H1 (cell line): ENCODE results near the gene CDK3. TPM values are rescaled to one million over a fixed set of nuclear protein-coding genes. Genes with fewer than 3 reads are reported as not detected.

Source experiments
- CTCF ChIA-PET: fragments of 300-600 bp; sonication (Branson Sonifier 250); formaldehyde crosslinking; loops from one replicate; lab custom pipeline; 2021; ENCODE audit not compliant: partially characterized antibody; lab: Charles Lee
- POLR2A ChIA-PET: fragments of 300-600 bp; sonication (Branson Sonifier 250); formaldehyde crosslinking; loops from one replicate; lab custom pipeline; 2021; ENCODE audit warnings: inconsistent platforms; ENCODE audit not compliant: partially characterized antibody; lab: Charles Lee
- DNase-seq, 2 experiments: peaks; one replicate each; pipeline versions ENCODE4 v3.0.0 to v3.0.0-alpha.2; 2010 to 2022; ENCODE audit warnings: low spot score in 2 of 2, low read depth in 1 of 2, mixed read lengths in 1 of 2
- FAIRE-seq: peaks from 2 replicates; lab custom pipeline; 2011; peaks lifted over from hg19 to GRCh38; lab: Jason Lieb, UNC
- H2AFZ ChIP-seq: 2 replicates; pipeline ENCODE4 v1.8.1; 2012; ENCODE audit warnings: low read length, inconsistent platforms
- H2AK5ac ChIP-seq: 2 replicates; pipeline ENCODE4 v1.6.1; 2013; ENCODE audit warnings: low read depth, low read length
- H2BK120ac ChIP-seq: replicated peaks from 2 replicates; pipeline ENCODE3; 2013; ENCODE audit warnings: low read depth, low read length, inconsistent platforms
- H2BK12ac ChIP-seq: 2 replicates; pipeline ENCODE4 v1.6.1; 2013; ENCODE audit warnings: low read depth, low read length
- H2BK15ac ChIP-seq: 2 replicates; pipeline ENCODE4 v1.6.1; 2013; ENCODE audit warnings: low read length
- H2BK20ac ChIP-seq: 2 replicates; pipeline ENCODE4 v1.6.1; 2013; ENCODE audit warnings: low read length
- H2BK5ac ChIP-seq: 2 replicates; pipeline ENCODE4 v1.6.1; 2013; ENCODE audit warnings: low read depth, low read length
- H3K14ac ChIP-seq: 2 replicates; pipeline ENCODE4 v1.6.1; 2013; ENCODE audit warnings: inconsistent platforms; ENCODE audit not compliant: insufficient read length
- H3K18ac ChIP-seq: 2 replicates; pipeline ENCODE4 v1.6.1; 2013; ENCODE audit warnings: low read length; ENCODE audit errors: extremely low read depth
- H3K23ac ChIP-seq: 2 replicates; pipeline ENCODE4 v1.6.1; 2013; ENCODE audit warnings: inconsistent platforms; ENCODE audit not compliant: insufficient read length
- H3K23me2 ChIP-seq: 2 replicates; pipeline ENCODE4 v1.6.1; 2013; ENCODE audit warnings: low read depth, low read length
- H3K27ac ChIP-seq: 2 replicates; pipeline ENCODE4 v1.6.1; 2011; ENCODE audit warnings: low read depth, low read length, inconsistent platforms
- H3K27me3 ChIP-seq, 4 experiments: replicated peaks in 1 of 4; 1 replicate in 1 of 4; 2 replicates in 3 of 4; pipeline versions ENCODE4 v1.6.1 to v1.8.1; 2011 to 2013; ENCODE audit warnings: low read length in 3 of 4, mild to moderate bottlenecking in 3 of 4, inconsistent platforms in 2 of 4, mixed read lengths in 2 of 4, moderate library complexity in 1 of 4; ENCODE audit not compliant: control insufficient read depth in 3 of 4, insufficient read depth in 3 of 4; ENCODE audit errors: extremely low read depth in 1 of 4
- H3K36me3 ChIP-seq, 4 experiments: 2 replicates each; pipeline versions ENCODE4 v1.6.1 to v1.8.1; 2011 to 2013; ENCODE audit warnings: mild to moderate bottlenecking in 4 of 4, low read length in 3 of 4, moderate library complexity in 2 of 4, control low read depth in 1 of 4, inconsistent platforms in 1 of 4; ENCODE audit not compliant: insufficient read depth in 4 of 4, control insufficient read depth in 2 of 4
- H3K4ac ChIP-seq: replicated peaks from 2 replicates; pipeline ENCODE3; 2013; ENCODE audit warnings: low read length, low read depth, mixed read lengths, inconsistent platforms; ENCODE audit not compliant: insufficient read length
- H3K4me1 ChIP-seq, 4 experiments: replicated peaks in 1 of 4; 1 replicate in 1 of 4; 2 replicates in 3 of 4; pipeline versions ENCODE4 v1.6.1 to v1.8.1; 2011 to 2013; ENCODE audit warnings: low read length in 3 of 4, inconsistent platforms in 2 of 4, mixed read lengths in 1 of 4; ENCODE audit not compliant: insufficient read depth in 4 of 4, control insufficient read depth in 3 of 4
- H3K4me2 ChIP-seq, 2 experiments: 2 replicates each; pipeline versions ENCODE4 v1.6.1 to v1.8.1; 2011 to 2013; ENCODE audit warnings: low read depth in 2 of 2, low read length in 2 of 2, control low read depth in 1 of 2, inconsistent platforms in 1 of 2, mild to moderate bottlenecking in 1 of 2; ENCODE audit not compliant: insufficient read depth in 1 of 2
- H3K4me3 ChIP-seq, 4 experiments: fragments of 200-600, 300-600 bp in 1 of 4; sonication (generic), shearing (Covaris generic), sonication (Bioruptor Twin) in 1 of 4; 2 replicates each; pipeline versions ENCODE4 v1.5.1 to v1.8.1; 2011 to 2016; ENCODE audit warnings: low read length in 4 of 4, low read depth in 3 of 4, control low read depth in 2 of 4, inconsistent platforms in 2 of 4, mild to moderate bottlenecking in 2 of 4, mixed read lengths in 1 of 4, moderate library complexity in 1 of 4; ENCODE audit not compliant: insufficient read depth in 2 of 4; ENCODE audit errors: extremely low read depth in 1 of 4
- H3K56ac ChIP-seq: replicated peaks from 2 replicates; pipeline ENCODE3; 2013; ENCODE audit warnings: low read depth, mild to moderate bottlenecking, mixed read lengths, low read length, inconsistent platforms; ENCODE audit not compliant: insufficient read length
- H3K79me1 ChIP-seq: 2 replicates; pipeline ENCODE4 v1.6.1; 2013; ENCODE audit warnings: low read depth, low read length, control low read depth
- H3K79me2 ChIP-seq, 2 experiments: 2 replicates each; pipeline versions ENCODE4 v1.6.1 to v1.8.1; 2012 to 2013; ENCODE audit warnings: low read length in 2 of 2, mild to moderate bottlenecking in 2 of 2, inconsistent platforms in 1 of 2; ENCODE audit not compliant: insufficient read depth in 2 of 2, control insufficient read depth in 1 of 2
- H3K9ac ChIP-seq, 4 experiments: replicated peaks in 1 of 4; 1 replicate in 1 of 4; 2 replicates in 3 of 4; pipeline versions ENCODE4 v1.6.1 to v1.8.1; 2011 to 2013; ENCODE audit warnings: low read depth in 3 of 4, low read length in 3 of 4, control low read depth in 2 of 4, mild to moderate bottlenecking in 2 of 4, moderate library complexity in 2 of 4, inconsistent platforms in 1 of 4; ENCODE audit errors: extremely low read depth in 1 of 4
- H3K9me3 ChIP-seq, 2 experiments: 2 replicates each; pipeline versions ENCODE4 v1.6.1 to v1.8.1; 2012 to 2013; ENCODE audit warnings: mild to moderate bottlenecking in 2 of 2, moderate library complexity in 2 of 2, control low read depth in 1 of 2, inconsistent platforms in 1 of 2, low read depth in 1 of 2, low read length in 1 of 2, mixed read lengths in 1 of 2; ENCODE audit not compliant: insufficient read depth in 2 of 2
- H4K20me1 ChIP-seq, 2 experiments: replicated peaks in 1 of 2; 2 replicates each; pipeline versions ENCODE3 to v1.8.1; 2011 to 2013; ENCODE audit warnings: inconsistent platforms in 2 of 2, low read length in 2 of 2, mild to moderate bottlenecking in 1 of 2; ENCODE audit not compliant: insufficient read depth in 2 of 2, control insufficient read depth in 1 of 2
- H4K5ac ChIP-seq: 2 replicates; pipeline ENCODE4 v1.6.1; 2013; ENCODE audit warnings: low read length, low read depth, mixed read lengths, inconsistent platforms; ENCODE audit not compliant: insufficient read length
- H4K8ac ChIP-seq: 2 replicates; pipeline ENCODE4 v1.8.0; 2013; ENCODE audit warnings: mild to moderate bottlenecking, moderate library complexity, low read length, inconsistent platforms; ENCODE audit not compliant: insufficient read depth; ENCODE audit errors: extremely low read depth
- H4K91ac ChIP-seq: replicated peaks from 2 replicates; pipeline ENCODE3; 2013; ENCODE audit warnings: low read length, mixed read lengths, inconsistent platforms; ENCODE audit not compliant: insufficient read length
- ASH2L ChIP-seq: fragments of 200-600, 300-600 bp; sonication (generic); IDR thresholded peaks from one replicate; pipeline ENCODE4 v1.7.1; 2017; ENCODE audit warnings: low read length
- WGBS, 2 experiments: shearing (Covaris generic) in 1 of 2; methylation state at CpG; one replicate each; pipeline versions ENCODE4 v1.1.6 to v1.1.7; 2013 to 2015; ENCODE audit warnings: low lambda C conversion rate in 2 of 2, mixed read lengths in 2 of 2, inconsistent platforms in 1 of 2, low coverage in 1 of 2, missing lambda C conversion rate in 1 of 2; ENCODE audit not compliant: insufficient replicate concordance in 2 of 2, insufficient coverage in 1 of 2, insufficient read length in 1 of 2; ENCODE audit errors: extremely low coverage in 1 of 2, missing lambda C conversion rate in 1 of 2; 5-methylcytosine and 5-hydroxymethylcytosine counted together
- polyA plus RNA-seq, 7 experiments: library from polyadenylated mRNA; depleted of rRNA in 3 of 7; stranded (reverse) in 5 of 7; unstranded in 2 of 7; fragments of >200 nt in 5 of 7; fragments of 200-250 nt in 2 of 7; gene quantifications; 1 replicate in 5 of 7; 2 replicates in 1 of 7; 4 replicates in 1 of 7; pipeline versions ENCODE4 v1.2.1 to v1.2.3, GENCODE V29; 2011 to 2013; ENCODE audit warnings: missing spikeins in 2 of 7, mixed read lengths in 2 of 7
- total RNA-seq: library from RNA; stranded (reverse); fragmentation: NEBNext Ultra II Directional; extraction: Animal tissue kit (Norgen Biotek cat#: 25700); gene quantifications from 2 replicates; pipeline ENCODE4 v1.2.1, GENCODE V29; 2021

The CDK3 gene
- total and polyA plus RNA-seq, 2 of the 8 experiments (the other 6 are each of a cell fraction or from before 2014, with no cell fraction given): 10.0 to 14.6 TPM

DNA sequence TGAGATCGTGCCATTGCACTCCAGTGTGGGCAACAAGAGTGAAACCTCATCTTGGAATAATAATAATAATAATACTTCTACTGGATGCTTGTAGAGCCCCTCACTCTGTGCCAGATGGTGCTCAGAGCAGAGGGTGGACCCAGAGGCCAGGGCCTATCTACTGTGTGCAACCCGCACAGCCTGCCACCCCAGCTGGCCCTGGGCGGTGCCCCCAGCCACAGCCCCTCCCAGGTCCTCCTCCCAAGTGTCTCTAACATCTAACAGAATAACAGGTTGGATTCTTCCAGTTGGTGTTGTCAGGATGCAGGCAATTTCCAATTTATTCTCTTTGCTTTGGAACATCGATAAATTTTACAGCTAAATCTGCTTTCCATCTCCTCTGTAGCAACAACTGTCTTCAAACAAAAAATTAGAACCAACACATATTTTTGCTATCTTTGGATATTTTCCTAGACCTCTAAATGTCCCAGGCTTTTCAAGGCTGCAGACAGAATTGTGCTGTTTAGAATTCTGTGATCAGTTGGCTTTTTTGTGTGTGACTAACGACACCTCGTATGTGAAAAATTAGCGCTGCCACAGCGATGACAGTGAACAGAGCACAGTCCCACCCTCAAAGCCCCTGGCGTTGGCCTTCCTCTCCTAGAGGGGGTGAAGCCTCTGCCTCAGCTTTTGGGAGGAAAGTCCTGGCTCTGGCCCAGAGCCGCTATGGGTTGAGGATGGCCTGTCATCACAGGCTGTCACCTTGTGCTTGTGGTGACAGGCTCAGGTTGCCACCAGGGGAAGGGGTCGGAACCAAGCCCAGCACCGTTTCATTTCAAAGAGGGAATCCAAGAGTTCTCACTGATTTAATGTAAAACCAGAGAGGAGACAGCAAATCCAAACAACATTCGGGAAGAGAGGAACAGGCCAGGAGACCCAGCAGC is 34.0 kb downstream of the CDK3 start:
- Histone ChIP-seq H3K4me1 (peaks cover 0 to 11% (median 7%) of the 10 kb centered on the region in 4 experiments; a peak in 6 of 7 replicates), H4K8ac (no peak overlapping the region; the same call in 1 of the 2 replicates), H3K9ac (no peak overlapping the region), H4K91ac (no peak overlapping the region), H2BK20ac (no peak overlapping the region), H2AK5ac (no peak overlapping the region), H2AFZ (no peak overlapping the region), H4K20me1 (peaks cover 0 to 3% of the 10 kb centered on the region in 2 experiments), H4K5ac (no peak overlapping the region), H3K36me3 (peaks cover 6 to 13% (median 11%) of the 10 kb centered on the region in 4 experiments; a peak in 7 of 8 replicates), H2BK120ac (no peak overlapping the region), H3K18ac (no peak overlapping the region), H3K23ac (no peak overlapping the region), H3K27ac (no peak overlapping the region), H3K23me2 (no peaks in the 10 kb centered on the region), H3K79me2 (no peaks in the 10 kb centered on the region), H3K9me3 (no peaks in the 10 kb centered on the region), H2BK5ac (0 out of 2 replicates have a peak overlapping the region, but pooled peaks have one; percentile 18), H3K4me2 (no peak overlapping the region), H3K27me3 (no peaks in the 10 kb centered on the region), H3K4ac (no peak overlapping the region), H2BK12ac (no peak overlapping the region), H2BK15ac (no peak overlapping the region), H3K79me1 (no peaks in the 10 kb centered on the region), H3K4me3 (no peak overlapping the region), H3K56ac (no peak overlapping the region), H3K14ac (no peak overlapping the region)
- DNase-seq (no peak), FAIRE-seq (no peak)
- ChIA-PET POLR2A (interaction anchor here (1.2 to 3.0 kb wide), 4 partner anchors 15 to 45 kb away, joined by 3 to 9 read pairs (median 4); partner anchors contain the start of gene ZACN), CTCF (interaction anchor here (0.5 to 13.7 kb wide), 7 partner anchors 27 to 1009 kb away, joined by 3 to 229 read pairs (median 4); partner anchors contain the start of gene CDK3)
- WGBS, 2 experiments: 94% methylated on average over 13 of the region's 13 CpGs; no CpG with 5 or more reads in 1 of the 2 experiments
- no peak for TF ChIP-seq ASH2L
